ENCODE data around the gene TRPM1.

TRPM1 gene

GRCh38 chr15:31101262-31102038 is at the start of gene TRPM1:
TRPM1 (minus strand) TSS chr15:31101725; CDS start chr15:31081355, 20,370 bp downstream.
- no peak for DNase-seq

GRCh38 chr15:31150732-31151231 is 49.3 kb upstream of the TRPM1 start:
- DNase-seq, result no peak

GRCh38 chr15:31149987-31150386 is 48.5 kb upstream of the TRPM1 start:
- DNase-seq, result no peak

GRCh38 chr15:31149088-31149505 is 47.6 kb upstream of the TRPM1 start:
- DNase-seq, result no peak

- no peak for DNase-seq
Measured at GRCh38 chr15:31148297-31149087, 47.0 kb upstream of the TRPM1 start.

- DNase-seq, result no peak
Measured at GRCh38 chr15:31147944-31148296, 46.4 kb upstream of the TRPM1 start.

GRCh38 chr15:31147456-31147855 is 45.9 kb upstream of the TRPM1 start:
- no peak for DNase-seq

- DNase-seq, result no peak
Measured at GRCh38 chr15:31145271-31145911, 43.9 kb upstream of the TRPM1 start.

GRCh38 chr15:31141792-31142191 is 40.3 kb upstream of the TRPM1 start:
- no peak for DNase-seq

- DNase-seq, result no peak
Measured at GRCh38 chr15:31136607-31137328, 35.2 kb upstream of the TRPM1 start.

GRCh38 chr15:31136016-31136415 is 34.5 kb upstream of the TRPM1 start:
- no peak for DNase-seq

GRCh38 chr15:31135523-31135922 is 34.0 kb upstream of the TRPM1 start:
- DNase-seq, result no peak

- DNase-seq, result no peak
Measured at GRCh38 chr15:31133890-31134289, 32.4 kb upstream of the TRPM1 start.

- DNase-seq, result no peak
Measured at GRCh38 chr15:31131853-31132375, 30.4 kb upstream of the TRPM1 start.

GRCh38 chr15:31130576-31131237 is 29.2 kb upstream of the TRPM1 start:
- no peak for DNase-seq

GRCh38 chr15:31129769-31130303 is 28.3 kb upstream of the TRPM1 start:
- no peak for DNase-seq

GRCh38 chr15:31128919-31129768 is 27.6 kb upstream of the TRPM1 start:
- peak; percentile 47 for DNase-seq

- no peak for DNase-seq
Measured at GRCh38 chr15:31128477-31128876, 27.0 kb upstream of the TRPM1 start.

GRCh38 chr15:31127596-31128261 is 26.2 kb upstream of the TRPM1 start:
- no peak for DNase-seq

GRCh38 chr15:31125061-31125460 is 23.5 kb upstream of the TRPM1 start:
- no peak for DNase-seq
